ENCODE data around the gene MDH1B. TPM values are rescaled to one million over a fixed set of nuclear protein-coding genes. Genes with fewer than 3 reads are reported as not detected.

Gene MDH1B
- total and polyA plus RNA-seq, 2 donors (not counting 3 experiments of a cell fraction or from before 2014, with no cell fraction given): 0.29 TPM; not detected in 1

GRCh38 chr2:206723288-206723687 is 41.8 kb downstream of the MDH1B start:
- Histone ChIP-seq H3K27me3 (ENCODE audit: control insufficient read depth in 2 of 2, insufficient read depth in 2 of 2, low read length in 2 of 2) (peaks cover 0 to 4% of the 10 kb centered on the region in 2 experiments), H3K4me2 (ENCODE audit: insufficient read depth, low read length) (no peak overlapping the region), H4K20me1 (replicated peaks; ENCODE audit: control insufficient read depth, extremely low read depth, insufficient read depth, low read length) (no peaks in the 10 kb centered on the region), H2AFZ (ENCODE audit: low read depth, low read length) (no peak overlapping the region), H3K4me3 (replicated peaks in 1 of 3; ENCODE audit: insufficient read depth in 1 of 3, low read depth in 1 of 3, low read length in 3 of 3) (no peak overlapping the region), H3K79me2 (ENCODE audit: control insufficient read depth, insufficient read depth, low read length) (no peaks in the 10 kb centered on the region), H3K27ac (ENCODE audit: insufficient read depth, low read depth, low read length) (no peak overlapping the region), H3K9me1 (replicated peaks; ENCODE audit: control insufficient read depth, extremely low read depth, insufficient read depth, low read length) (no peaks in the 10 kb centered on the region), H3K36me3 (ENCODE audit: control insufficient read depth in 2 of 2, extremely low read depth in 1 of 2, insufficient read depth in 2 of 2, low read length in 2 of 2) (no peaks in the 10 kb centered on the region), H3K9ac (replicated peaks; ENCODE audit: extremely low read depth, insufficient read depth, low read length) (no peak overlapping the region), H3K4me1 (ENCODE audit: control insufficient read depth, extremely low read depth, insufficient read depth, low read length) (no peaks in the 10 kb centered on the region), H3K9me3 (replicated peaks; ENCODE audit: control insufficient read depth, insufficient read depth, low read length) (no peaks in the 10 kb centered on the region)
- FAIRE-seq: peak; percentile 28
- BruUV-seq (replicated peaks): no TSS peak
- no peak for DNase-seq (ENCODE audit: low read depth, low spot score)
- ChIA-PET POLR2A (no interaction called here), CTCF (no interaction called here)
- intact Hi-C loops (cut with micrococcal nuclease) (no loop called here), dilution Hi-C loops (cut with MboI; ENCODE audit: extremely low pct_ligation_motif_present, low sequenced_read_pairs) (no loop called here)
- TF ChIP-seq POLR2AphosphoS5 (IDR thresholded peaks at IDR 0.05; ENCODE audit: insufficient read depth, low read depth, low read length): no peak
- TF ChIP-seq JUN (IDR thresholded peaks at IDR 0.05; ENCODE audit: borderline replicate concordance, insufficient read depth, insufficient read length, low read depth): no peak
- no peak for TF ChIP-seq GATA2 (IDR thresholded peaks at IDR 0.05; ENCODE audit: insufficient read depth, insufficient read length, low read depth, low read length)
- no peak for TF ChIP-seq CTCF (IDR thresholded peaks at IDR 0.05; ENCODE audit: extremely low read depth in 1 of 2, insufficient read depth in 1 of 2, low read depth in 1 of 2, low read length in 2 of 2)
- no peak for TF ChIP-seq FOS (IDR thresholded peaks at IDR 0.05; ENCODE audit: borderline replicate concordance, insufficient read depth, low read length)
- TF ChIP-seq MAX (IDR thresholded peaks at IDR 0.05; ENCODE audit: insufficient read depth, insufficient read length): no peak
- TF ChIP-seq EZH2 (IDR thresholded peaks at IDR 0.05; ENCODE audit: borderline replicate concordance, low read depth, low read length, severe bottlenecking): no peak
- TF ChIP-seq MYC (IDR thresholded peaks at IDR 0.05; ENCODE audit: low read depth, low read length): no peak
- no peak for TF ChIP-seq POLR2A (IDR thresholded peaks at IDR 0.05; ENCODE audit: low read depth, low read length)
